Measurements from ENCODE around the gene UQCR10.

DNA sequence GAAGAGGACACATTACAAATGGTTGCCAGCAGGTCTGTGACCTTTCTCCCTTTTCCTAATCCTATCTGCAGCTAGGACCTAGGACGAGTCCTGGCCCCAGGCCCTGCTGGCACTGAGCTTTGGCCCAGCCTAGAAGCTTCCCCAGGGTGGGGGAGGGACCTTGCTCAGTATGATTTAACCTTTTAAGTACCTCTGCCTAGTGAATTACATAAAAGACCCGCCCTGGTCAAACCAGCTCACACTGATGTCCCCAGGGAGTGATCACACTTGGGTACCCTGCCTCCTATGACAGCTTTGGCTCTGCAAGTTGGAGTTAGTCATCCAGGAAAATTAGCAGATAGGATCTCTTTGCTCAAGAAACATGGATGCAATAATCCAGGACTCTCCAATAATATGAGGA is 49.0 kb downstream of the UQCR10 start:
- no peak for TF ChIP-seq SIN3A (IDR thresholded peaks at IDR 0.05; ENCODE audit: low read depth)
- TF ChIP-seq, protein P1, sequence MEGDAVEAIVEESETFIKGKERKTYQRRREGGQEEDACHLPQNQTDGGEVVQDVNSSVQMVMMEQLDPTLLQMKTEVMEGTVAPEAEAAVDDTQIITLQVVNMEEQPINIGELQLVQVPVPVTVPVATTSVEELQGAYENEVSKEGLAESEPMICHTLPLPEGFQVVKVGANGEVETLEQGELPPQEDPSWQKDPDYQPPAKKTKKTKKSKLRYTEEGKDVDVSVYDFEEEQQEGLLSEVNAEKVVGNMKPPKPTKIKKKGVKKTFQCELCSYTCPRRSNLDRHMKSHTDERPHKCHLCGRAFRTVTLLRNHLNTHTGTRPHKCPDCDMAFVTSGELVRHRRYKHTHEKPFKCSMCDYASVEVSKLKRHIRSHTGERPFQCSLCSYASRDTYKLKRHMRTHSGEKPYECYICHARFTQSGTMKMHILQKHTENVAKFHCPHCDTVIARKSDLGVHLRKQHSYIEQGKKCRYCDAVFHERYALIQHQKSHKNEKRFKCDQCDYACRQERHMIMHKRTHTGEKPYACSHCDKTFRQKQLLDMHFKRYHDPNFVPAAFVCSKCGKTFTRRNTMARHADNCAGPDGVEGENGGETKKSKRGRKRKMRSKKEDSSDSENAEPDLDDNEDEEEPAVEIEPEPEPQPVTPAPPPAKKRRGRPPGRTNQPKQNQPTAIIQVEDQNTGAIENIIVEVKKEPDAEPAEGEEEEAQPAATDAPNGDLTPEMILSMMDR (IDR thresholded peaks at IDR 0.05 in 2 of 3, conservative IDR thresholded peaks at IDR 0.05 in 1 of 3; ENCODE audit: borderline replicate concordance in 1 of 3, insufficient read depth in 1 of 3, low read depth in 2 of 3, low read length in 2 of 3): no peak
- TF ChIP-seq, protein P2, sequence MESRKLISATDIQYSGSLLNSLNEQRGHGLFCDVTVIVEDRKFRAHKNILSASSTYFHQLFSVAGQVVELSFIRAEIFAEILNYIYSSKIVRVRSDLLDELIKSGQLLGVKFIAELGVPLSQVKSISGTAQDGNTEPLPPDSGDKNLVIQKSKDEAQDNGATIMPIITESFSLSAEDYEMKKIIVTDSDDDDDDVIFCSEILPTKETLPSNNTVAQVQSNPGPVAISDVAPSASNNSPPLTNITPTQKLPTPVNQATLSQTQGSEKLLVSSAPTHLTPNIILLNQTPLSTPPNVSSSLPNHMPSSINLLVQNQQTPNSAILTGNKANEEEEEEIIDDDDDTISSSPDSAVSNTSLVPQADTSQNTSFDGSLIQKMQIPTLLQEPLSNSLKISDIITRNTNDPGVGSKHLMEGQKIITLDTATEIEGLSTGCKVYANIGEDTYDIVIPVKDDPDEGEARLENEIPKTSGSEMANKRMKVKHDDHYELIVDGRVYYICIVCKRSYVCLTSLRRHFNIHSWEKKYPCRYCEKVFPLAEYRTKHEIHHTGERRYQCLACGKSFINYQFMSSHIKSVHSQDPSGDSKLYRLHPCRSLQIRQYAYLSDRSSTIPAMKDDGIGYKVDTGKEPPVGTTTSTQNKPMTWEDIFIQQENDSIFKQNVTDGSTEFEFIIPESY (IDR thresholded peaks at IDR 0.05; ENCODE audit: extremely low read depth, insufficient replicate concordance, low read length): no peak

Data from HCT116 (cell line).